IPS DF 19.7 (cell line): ENCODE data around the gene MARS1.
"Not testable (repeated sequence)": the region's sequence is repeated elsewhere in the genome, so short reads cannot be mapped to it uniquely, and the experiment has no call there.

Experiments used
- DNase-seq: peaks from one replicate; pipeline ENCODE4 v3.0.0-alpha.2; 2013; ENCODE audit warnings: low read depth, low spot score

Gene MARS1

DNA sequence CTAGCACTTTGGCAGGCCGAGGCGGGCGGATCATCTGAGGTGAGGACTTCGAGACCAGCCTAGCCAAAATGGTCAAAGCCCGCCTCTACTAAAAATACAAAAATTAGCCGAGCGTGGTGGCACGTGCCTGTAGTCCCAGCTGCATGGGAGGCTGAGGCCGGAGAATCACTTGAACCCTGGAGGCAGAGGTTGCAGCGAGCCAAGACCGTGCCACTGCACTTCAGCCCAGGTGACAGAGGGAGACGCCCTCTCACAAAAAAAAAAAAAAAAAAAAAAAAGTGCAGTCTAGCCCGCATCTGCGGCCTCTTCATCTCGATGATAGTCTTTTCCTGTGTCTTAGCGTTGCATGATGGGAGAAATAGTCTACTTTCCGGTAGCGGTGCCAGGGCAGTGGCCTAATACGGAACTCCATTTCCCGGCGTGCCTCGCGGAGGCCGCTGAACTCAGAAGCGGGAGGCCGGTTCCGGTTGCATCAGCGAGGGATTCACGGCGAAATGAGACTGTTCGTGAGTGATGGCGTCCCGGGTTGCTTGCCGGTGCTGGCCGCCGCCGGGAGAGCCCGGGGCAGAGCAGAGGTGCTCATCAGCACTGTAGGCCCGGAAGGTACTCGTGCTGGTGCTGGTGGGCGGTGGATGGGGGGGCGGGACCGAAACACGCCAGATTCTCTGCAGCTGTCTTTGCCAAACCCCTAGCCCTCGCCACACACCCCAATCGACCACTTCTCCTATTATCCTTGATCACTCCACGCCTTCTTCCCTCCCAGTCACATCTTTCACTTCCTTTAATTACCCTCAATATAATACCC lies at the start of gene MARS1:
TSS of gene MARS1 (plus strand) at position 472 of the 805 bp plus-strand sequence. CDS start at position 495, 23 bp downstream.
- peak; percentile 99 for DNase-seq

DNA sequence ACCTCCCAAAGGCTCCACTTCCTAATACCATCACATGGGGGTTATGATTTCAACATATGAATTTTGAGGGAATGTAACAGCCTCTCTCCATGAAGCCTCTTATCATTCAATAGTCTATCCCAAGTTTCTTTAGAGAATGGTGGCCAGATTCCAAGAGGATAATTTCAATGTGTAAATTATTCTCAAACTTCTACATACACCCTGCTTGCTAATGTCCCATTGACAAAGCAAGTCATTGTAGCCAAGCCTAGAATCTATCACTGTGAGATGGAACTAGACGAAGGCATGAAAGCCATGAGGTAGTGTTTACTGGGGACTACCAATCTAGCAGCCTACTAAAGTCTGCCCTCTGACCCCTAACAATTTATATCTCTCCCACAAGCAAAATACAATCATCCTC lies 49.5 kb upstream of the MARS1 start:
- no peak for DNase-seq

DNA sequence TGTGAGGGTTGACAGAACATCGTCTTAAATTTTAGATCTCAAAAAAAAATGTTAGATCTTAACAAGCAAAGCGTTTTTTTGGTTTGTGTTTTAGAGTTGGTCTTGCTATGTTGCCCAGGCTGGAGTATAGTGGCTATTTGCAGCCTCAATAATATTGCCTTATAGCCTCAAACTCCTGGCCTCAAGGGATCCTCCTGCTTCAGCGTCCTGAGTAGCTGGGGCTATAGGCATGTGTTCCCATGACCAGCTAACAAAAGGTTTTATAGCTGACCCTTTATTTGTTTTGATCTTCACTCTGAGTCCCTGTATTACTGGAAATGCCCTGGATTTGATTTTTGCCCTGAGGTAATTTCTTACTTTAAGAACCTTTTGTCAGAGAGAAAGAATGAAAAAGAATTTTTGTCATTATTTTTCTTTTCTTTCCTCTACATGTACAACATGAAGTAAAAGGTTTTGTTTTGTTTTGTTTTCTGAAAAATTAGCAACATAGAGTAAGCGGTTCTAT lies 48.1 kb upstream of the MARS1 start:
- no peak for DNase-seq

DNA sequence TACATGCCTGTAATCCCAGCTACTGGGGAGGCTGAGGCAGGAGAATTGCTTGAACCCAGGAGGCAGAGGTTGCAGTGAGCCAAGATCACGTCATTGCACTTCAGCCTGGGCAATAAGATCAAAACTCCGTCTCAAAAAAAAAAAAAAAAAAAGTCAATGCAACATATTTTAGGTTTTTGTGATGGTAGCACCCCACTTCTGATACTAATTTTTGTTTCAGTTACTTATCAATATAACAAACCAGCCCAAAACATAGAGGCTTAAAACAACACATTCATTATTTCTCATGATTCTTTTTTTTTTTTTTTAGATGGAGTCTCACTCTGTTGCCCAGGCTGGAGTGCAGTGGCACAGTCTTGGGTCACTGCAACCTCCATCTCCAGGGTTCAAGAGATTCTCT lies 46.5 kb upstream of the MARS1 start:
- DNase-seq = not testable (repeated sequence)

DNA sequence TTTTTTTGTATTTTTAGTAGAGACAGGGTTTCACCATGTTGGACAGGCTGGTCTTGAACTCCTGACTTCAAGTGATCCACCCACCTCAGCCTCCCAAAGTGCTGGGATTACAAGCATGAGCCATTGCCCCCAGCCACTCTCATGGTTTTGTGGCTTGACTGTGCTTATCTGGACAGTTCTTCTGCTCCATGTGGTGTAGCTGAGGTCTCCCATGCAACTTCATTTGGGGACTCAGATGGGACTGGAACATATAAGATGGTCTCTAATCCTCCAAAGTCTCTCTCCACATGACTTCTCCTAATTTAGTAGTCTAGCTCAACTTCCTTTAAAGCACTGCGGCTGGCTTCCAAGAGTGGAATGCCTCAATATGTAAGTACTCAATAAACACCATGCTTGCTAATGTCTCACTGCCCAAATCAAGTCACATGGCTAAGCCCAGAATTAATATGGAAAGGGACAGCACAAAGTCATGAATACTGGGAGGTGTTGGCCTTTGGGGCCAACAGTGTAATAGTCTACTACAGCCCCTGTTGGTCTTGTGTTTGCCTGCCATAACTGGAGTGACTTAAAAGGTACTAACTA lies 45.9 kb upstream of the MARS1 start:
- DNase-seq = no peak

DNA sequence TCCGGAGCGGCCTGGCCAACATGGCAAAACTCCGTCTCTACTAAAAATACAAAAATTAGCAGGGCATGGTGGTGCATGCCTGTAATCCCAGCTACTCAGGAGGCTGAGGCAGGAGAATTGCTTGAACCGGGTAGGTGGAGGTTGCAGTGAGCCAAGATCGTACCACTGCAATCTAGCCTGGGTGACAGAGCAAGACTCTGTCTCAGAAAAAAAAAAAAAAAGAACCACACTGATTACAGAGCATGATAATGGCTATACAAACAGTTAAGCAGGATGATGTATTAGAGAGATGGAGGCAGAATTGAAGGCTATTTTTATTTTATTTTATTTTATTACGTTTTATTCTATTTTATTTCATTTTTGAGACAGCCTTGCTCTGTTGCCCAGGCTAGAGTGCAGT lies 43.5 kb upstream of the MARS1 start:
- not testable (repeated sequence) for DNase-seq

DNA sequence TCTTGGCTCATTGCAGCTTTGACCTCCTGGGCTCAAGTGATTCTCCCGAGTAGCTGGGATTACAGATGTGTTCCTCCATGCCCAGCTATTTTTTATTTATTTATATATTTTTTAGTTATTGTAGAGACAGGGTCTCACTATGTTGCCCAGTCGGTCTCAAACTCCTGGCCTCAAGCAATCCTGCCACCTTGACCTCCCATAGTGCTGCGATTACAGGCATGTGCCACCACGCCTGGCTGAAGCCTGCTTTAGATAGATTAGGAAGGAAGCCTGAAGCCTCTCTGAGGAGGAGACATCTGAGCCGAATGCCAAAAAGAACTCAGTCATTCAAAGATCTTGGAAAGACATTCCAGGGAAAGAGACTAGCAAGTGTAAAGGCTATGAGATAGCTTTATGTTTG lies 43.1 kb upstream of the MARS1 start:
- DNase-seq = no peak

DNA sequence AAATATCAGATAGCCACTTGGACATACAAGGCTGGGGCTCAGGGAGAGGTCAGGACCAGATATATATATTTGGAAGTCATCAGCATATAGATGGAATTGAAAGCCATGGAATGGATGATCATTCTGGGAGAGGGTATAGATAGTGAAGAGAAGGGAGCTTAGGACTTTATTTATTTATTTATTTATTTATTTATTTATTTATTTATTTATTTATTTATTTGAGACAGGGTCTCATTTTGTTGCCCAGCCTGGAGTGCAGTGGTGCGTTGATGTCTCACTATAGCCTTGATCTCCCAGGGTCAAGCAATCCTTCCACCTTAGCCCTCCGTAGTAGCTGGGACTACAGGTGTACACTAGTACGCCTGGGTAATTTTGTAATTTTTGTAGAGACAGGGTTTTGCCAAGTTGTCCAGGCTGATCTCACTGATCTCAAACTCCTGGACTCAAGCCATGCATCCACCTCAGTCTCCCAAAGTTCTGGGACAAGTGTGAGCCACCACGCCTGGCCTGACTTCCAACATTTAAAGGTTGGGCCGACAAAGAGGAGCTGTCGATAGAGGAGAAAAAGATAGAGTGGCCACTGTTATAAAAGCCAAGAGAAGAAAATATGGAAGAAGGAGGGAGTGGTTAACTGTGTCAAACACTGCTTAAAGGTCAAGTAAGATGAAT lies 41.4 kb upstream of the MARS1 start:
- no peak for DNase-seq

DNA sequence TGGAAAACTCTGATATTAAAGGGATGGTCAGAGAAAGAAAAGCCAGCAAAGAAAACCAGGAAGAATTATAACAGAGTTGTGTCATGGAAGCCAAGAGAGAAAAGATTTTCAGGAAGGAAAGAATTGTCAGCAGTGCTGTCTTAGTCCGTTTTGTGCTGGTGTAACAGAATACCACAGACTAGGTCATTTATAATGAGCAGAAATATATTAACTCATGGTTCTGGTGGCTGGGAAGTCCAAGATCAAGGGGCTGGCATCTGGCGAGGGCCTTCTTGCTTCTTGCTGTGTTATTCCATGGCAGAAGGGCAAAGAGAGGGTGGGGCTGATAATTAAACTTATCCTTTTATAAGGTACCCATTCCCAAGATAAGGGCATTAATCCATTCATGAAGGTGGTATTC lies 39.2 kb upstream of the MARS1 start:
- DNase-seq = no peak

DNA sequence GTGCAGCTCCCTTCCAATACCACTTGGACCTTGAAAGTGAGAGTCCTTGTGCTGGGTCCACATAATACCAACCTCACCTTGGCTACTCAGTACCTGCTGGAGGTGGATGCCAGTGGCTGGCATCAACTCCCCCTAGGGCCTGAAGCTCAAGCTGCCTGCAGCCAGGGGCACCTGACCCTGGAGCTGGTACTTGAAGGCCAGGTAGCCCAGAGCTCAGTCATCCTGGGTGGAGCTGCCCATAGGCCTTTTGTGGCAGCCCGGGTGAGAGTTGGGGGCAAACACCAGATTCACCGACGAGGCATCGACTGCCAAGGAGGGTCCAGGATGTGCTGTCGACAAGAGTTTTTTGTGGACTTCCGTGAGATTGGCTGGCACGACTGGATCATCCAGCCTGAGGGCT lies 38.5 kb upstream of the MARS1 start:
- no peak for DNase-seq

DNA sequence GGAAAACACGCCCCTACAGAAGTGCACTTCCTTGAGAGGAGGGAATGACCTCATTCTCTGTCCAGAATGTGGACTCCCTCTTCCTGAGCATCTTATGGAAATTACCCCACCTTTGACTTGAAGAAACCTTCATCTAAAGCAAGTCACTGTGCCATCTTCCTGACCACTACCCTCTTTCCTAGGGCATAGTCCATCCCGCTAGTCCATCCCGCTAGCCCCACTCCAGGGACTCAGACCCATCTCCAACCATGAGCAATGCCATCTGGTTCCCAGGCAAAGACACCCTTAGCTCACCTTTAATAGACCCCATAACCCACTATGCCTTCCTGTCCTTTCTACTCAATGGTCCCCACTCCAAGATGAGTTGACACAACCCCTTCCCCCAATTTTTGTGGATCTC lies 37.8 kb upstream of the MARS1 start:
- no peak for DNase-seq

DNA sequence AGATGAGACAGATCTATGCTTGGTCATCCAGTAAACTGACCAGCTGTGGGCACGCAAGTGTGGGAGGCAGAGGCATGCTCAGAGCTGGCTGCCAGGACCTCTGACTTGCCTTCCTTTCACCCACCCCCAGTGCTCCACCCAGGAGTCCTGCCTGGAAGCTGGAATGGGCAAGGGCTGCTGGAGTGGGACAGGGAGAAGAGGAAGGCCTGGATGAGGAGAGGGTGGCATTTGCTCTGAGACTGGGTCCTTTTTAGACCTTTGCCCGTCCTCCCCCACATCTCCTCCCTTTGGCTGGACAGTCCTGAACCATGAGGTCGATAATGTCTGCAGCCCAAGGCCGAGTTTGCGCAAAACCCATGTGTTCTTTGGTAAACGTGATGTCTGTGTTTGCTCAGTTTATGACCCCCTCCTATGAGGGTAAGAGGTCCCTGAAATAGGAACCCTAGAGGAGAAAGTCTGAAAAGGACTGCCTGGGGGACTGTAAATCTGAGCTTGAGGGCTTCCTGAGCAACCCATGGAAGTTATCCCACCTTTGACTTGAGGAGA lies 36.6 kb upstream of the MARS1 start:
- no peak for DNase-seq

DNA sequence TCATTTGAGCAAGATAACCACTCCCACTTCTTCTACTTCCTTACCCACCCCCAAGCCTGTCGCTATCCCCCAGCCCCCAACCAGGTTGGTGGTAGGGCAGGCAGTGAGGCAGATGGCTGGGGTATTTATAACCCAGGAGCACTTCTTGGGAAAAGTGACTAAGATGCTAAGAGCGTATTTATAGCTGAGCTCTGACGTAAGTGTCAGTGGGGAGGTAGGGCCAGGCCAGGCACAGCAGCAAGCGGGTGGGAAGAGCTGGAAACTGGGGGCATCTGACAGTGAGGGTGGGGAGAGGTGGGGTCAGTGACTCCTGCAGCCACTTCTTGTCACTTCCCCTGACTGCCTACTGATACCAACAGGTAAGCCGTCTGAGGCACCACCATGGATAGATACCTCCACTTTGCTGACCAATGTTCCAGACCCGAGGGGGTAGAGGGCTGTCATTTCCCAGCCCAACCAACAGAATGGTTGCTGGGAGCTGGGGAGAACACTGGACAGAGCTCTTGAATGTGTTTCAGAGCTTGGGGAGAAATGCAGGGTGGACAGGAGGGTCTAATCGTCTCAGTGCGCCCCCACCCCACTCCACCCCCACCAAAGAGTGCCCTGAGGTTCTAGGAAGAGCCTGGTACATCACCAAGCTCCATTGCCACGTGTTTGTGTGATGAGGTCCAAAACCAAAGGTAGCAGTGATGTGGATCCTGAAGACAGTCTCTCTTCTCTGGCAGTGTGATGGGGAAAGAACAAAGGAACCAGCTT lies 35.5 kb upstream of the MARS1 start:
- no peak for DNase-seq

DNA sequence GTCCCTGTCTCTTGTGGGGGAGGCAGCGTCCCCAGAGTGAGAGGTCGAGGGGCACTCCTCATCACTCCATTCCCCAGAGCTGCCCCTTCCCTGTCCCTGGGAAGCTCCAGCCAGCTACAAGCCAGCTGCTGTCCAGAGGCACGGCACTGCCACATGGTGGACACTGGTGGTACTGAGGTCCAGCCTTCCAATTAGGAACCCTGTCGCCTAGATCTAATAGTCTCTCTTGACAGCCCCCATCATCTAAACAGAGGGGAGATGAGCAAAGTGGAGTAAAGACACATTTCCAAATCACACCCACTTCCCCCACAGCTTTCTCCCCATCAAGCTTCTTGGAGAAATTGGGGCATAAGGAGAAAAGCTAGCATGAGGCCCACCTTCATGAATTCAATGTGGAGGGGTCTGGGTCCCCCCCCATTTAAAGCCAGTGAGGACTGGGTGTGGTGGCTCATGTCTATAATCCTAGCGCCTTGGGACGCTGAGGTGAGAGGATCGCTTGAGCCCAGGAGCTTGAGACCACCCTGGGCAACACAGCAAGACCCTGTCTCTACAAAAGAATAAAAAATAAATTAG lies 34.8 kb upstream of the MARS1 start:
- no peak for DNase-seq

DNA sequence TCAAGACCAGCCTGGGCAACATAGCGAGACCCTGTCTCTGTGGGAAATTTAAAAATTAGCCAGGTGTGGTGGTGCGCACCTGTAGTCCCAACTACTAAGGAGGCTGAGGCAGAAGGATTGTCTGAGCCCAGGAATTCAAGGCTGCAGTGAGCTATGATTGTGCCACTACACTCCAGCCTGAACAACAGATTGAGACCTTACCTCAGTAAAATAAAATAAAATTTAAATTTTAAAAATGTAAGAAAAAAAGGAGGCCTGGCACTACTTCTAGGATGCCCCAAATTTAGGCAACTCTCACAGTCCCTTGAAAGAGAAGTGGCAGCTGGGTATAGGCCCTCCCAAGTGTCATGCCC lies 33.7 kb upstream of the MARS1 start:
- no peak for DNase-seq

DNA sequence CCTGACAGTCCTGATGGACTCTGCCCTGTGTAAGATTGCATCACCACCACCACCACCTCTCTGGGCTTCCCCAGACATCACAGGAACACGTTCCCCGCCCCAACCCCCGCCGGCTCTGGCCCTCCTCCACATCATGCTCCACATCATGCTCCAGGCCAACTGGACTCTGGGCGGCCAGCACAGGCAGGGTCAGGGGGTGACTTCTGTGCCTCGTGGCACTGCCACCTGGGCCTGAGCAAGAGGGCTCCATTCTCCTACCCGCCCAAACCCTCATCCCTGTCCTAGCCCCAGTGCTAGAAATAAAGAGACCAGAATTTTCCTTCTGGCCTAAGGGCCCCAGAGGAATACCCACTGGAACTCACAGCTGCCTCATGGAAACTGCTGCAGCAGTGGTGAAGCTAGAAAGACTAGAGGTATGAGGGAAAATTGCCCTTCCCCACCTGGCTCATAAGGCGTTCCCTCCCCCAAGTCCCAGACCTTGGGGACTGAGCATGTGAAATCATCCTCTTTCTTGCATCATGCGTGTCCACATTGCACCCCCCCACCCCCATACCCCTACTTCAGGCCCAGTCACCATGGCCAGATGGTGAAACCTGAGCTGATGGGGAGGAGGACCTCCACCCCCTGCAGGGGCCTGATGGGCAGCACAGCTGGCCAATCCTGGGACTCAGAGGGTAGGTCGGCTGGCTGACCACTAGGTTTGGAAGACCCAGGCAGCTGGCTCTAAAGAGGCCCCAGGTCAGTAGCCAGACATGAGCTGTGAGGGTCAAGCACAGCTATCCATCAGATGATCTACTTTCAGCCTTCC lies 33.1 kb upstream of the MARS1 start, which contains the start of gene INHBE:
TSS of gene INHBE (plus strand) at position 742 of the 808 bp plus-strand sequence. CDS start 230 bp downstream, outside the sequence.
- peak; percentile 86 for DNase-seq

DNA sequence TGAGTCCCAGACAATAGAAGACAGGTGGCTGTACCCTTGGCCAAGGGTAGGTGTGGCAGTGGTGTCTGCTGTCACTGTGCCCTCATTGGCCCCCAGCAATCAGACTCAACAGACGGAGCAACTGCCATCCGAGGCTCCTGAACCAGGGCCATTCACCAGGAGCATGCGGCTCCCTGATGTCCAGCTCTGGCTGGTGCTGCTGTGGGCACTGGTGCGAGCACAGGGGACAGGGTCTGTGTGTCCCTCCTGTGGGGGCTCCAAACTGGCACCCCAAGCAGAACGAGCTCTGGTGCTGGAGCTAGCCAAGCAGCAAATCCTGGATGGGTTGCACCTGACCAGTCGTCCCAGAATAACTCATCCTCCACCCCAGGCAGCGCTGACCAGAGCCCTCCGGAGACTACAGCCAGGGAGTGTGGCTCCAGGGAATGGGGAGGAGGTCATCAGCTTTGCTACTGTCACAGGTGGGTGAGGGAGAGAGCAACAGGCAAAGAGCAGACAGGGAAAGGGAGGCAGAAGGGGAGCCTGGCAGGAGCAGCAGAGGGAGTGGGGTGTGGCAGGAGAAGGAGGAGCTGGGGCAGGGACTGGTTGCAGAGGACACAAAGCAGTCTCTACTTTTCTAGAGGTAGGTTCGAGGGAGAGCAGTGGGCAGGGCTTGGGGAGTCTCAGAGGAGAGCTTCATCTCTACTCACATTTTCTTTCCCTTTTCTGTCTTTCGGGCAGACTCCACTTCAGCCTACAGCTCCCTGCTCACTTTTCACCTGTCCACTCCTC lies 32.3 kb upstream of the MARS1 start:
- DNase-seq = no peak

DNA sequence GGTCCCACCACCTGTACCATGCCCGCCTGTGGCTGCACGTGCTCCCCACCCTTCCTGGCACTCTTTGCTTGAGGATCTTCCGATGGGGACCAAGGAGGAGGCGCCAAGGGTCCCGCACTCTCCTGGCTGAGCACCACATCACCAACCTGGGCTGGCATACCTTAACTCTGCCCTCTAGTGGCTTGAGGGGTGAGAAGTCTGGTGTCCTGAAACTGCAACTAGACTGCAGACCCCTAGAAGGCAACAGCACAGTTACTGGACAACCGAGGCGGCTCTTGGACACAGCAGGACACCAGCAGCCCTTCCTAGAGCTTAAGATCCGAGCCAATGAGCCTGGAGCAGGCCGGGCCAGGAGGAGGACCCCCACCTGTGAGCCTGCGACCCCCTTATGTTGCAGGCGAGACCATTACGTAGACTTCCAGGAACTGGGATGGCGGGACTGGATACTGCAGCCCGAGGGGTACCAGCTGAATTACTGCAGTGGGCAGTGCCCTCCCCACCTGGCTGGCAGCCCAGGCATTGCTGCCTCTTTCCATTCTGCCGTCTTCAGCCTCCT lies 31.6 kb upstream of the MARS1 start:
- no peak for DNase-seq

DNA sequence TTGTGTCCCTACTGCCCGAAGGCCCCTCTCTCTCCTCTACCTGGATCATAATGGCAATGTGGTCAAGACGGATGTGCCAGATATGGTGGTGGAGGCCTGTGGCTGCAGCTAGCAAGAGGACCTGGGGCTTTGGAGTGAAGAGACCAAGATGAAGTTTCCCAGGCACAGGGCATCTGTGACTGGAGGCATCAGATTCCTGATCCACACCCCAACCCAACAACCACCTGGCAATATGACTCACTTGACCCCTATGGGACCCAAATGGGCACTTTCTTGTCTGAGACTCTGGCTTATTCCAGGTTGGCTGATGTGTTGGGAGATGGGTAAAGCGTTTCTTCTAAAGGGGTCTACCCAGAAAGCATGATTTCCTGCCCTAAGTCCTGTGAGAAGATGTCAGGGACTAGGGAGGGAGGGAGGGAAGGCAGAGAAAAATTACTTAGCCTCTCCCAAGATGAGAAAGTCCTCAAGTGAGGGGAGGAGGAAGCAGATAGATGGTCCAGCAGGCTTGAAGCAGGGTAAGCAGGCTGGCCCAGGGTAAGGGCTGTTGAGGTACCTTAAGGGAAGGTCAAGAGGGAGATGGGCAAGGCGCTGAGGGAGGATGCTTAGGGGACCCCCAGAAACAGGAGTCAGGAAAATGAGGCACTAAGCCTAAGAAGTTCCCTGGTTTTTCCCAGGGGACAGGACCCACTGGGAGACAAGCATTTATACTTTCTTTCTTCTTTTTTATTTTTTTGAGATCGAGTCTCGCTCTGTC lies 31.0 kb upstream of the MARS1 start:
- no peak for DNase-seq
